Measurements from ENCODE around the gene SRP54.
"Not testable (repeated sequence)": the region's sequence is repeated elsewhere in the genome, so short reads cannot be mapped to it uniquely, and the experiment has no call there.

The SRP54 gene

GRCh38 chr14:34944744-34945143 is 38.0 kb upstream of the SRP54 start:
- TF ChIP-seq CTCF (IDR thresholded peaks at IDR 0.05; ENCODE audit: low read depth, low read length) = no peak
- no peak for DNase-seq (ENCODE audit: low read depth in 2 of 2)
- no peak overlapping the region for H3K4me3 ChIP-seq (replicated peaks in 1 of 2; ENCODE audit: low read depth in 2 of 2, low read length in 2 of 2)

GRCh38 chr14:34946699-34947098 is 36.1 kb upstream of the SRP54 start:
- DNase-seq (ENCODE audit: low read depth in 2 of 2) = no peak
- no peak overlapping the region for H3K4me3 ChIP-seq (replicated peaks in 1 of 2; ENCODE audit: low read depth in 2 of 2, low read length in 2 of 2)
- TF ChIP-seq CTCF (IDR thresholded peaks at IDR 0.05; ENCODE audit: low read depth, low read length) = no peak

- TF ChIP-seq CTCF (IDR thresholded peaks at IDR 0.05; ENCODE audit: low read depth, low read length) = no peak
- peak; percentile 47 to 69 for DNase-seq (ENCODE audit: low read depth in 2 of 2)
- no peak overlapping the region for H3K4me3 ChIP-seq (replicated peaks in 1 of 2; ENCODE audit: low read depth in 2 of 2, low read length in 2 of 2)
Observed at GRCh38 chr14:34951286-34951685, 31.5 kb upstream of the SRP54 start.

- no peak overlapping the region for H3K4me3 ChIP-seq (replicated peaks in 1 of 2; ENCODE audit: low read depth in 2 of 2, low read length in 2 of 2)
- no peak for DNase-seq (ENCODE audit: low read depth in 2 of 2)
- no peak for TF ChIP-seq CTCF (IDR thresholded peaks at IDR 0.05; ENCODE audit: low read depth, low read length)
Observed at GRCh38 chr14:34956931-34957330, 25.9 kb upstream of the SRP54 start.

GRCh38 chr14:34957771-34958286 is 25.0 kb upstream of the SRP54 start:
- no peak for TF ChIP-seq CTCF (IDR thresholded peaks at IDR 0.05; ENCODE audit: low read depth, low read length)
- no peak overlapping the region for H3K4me3 ChIP-seq (replicated peaks in 1 of 2; ENCODE audit: low read depth in 2 of 2, low read length in 2 of 2)
- no peak for DNase-seq (ENCODE audit: low read depth in 2 of 2)

GRCh38 chr14:34962106-34962505 is 20.7 kb upstream of the SRP54 start:
- not testable (repeated sequence) for DNase-seq (ENCODE audit: low read depth in 2 of 2)

GRCh38 chr14:34964977-34965764 is 17.6 kb upstream of the SRP54 start:
- H3K4me3 ChIP-seq (replicated peaks in 1 of 2; ENCODE audit: low read depth in 2 of 2, low read length in 2 of 2) = no peak overlapping the region
- no peak for TF ChIP-seq CTCF (IDR thresholded peaks at IDR 0.05; ENCODE audit: low read depth, low read length)
- no peak for DNase-seq (ENCODE audit: low read depth in 2 of 2)

More at GRCh38 chr14:34962106-34962505, 20.7 kb upstream of the SRP54 start:
- not testable (repeated sequence) for H3K4me3 ChIP-seq (replicated peaks in 1 of 2; ENCODE audit: low read depth in 2 of 2, low read length in 2 of 2)

All from cardiac fibroblast (primary cell).